GM08714 (cell line): ENCODE data around the gene TMEM191C.
"Not testable (repeated sequence)": the region's sequence is repeated elsewhere in the genome, so short reads cannot be mapped to it uniquely, and the experiment has no call there.

Experiments used
- H3K4me3 ChIP-seq: fragments of 200-500 bp; sonication (Bioruptor generic); 2 replicates; pipeline ENCODE4 v1.5.1; 2014; ENCODE audit warnings: mild to moderate bottlenecking, low read length, inconsistent platforms
- ZNF274 ChIP-seq: IDR thresholded peaks from 2 replicates; pipeline ENCODE4 v1.6.1; 2012; ENCODE audit warnings: mild to moderate bottlenecking, low read depth, low read length

TMEM191C gene

GRCh38 chr22:21451545-21452520 is 15.4 kb upstream of the TMEM191C start:
- TF ChIP-seq ZNF274 = no peak
- no peak overlapping the region for H3K4me3 ChIP-seq

GRCh38 chr22:21452666-21453065 is 14.5 kb upstream of the TMEM191C start:
- H3K4me3 ChIP-seq = not testable (repeated sequence)

- H3K4me3 ChIP-seq = not testable (repeated sequence)
Observed at GRCh38 chr22:21454998-21455333, 12.2 kb upstream of the TMEM191C start.

- no peak for TF ChIP-seq ZNF274
- no peak overlapping the region for H3K4me3 ChIP-seq
Observed at GRCh38 chr22:21455334-21456089, 11.7 kb upstream of the TMEM191C start.

- H3K4me3 ChIP-seq = no peak overlapping the region
- no peak for TF ChIP-seq ZNF274
Observed at GRCh38 chr22:21457023-21457787, 10.0 kb upstream of the TMEM191C start.

- H3K4me3 ChIP-seq = not testable (repeated sequence)
Observed at GRCh38 chr22:21462672-21463071, 4.5 kb upstream of the TMEM191C start.

GRCh38 chr22:21468194-21469096 is 1.3 kb downstream of the TMEM191C start:
- peak overlapping the region; percentile 49; the same call in 1 of the 2 replicates for H3K4me3 ChIP-seq

GRCh38 chr22:21469097-21469994 is 2.2 kb downstream of the TMEM191C start:
- not testable (repeated sequence) for H3K4me3 ChIP-seq

GRCh38 chr22:21472984-21473383 is 5.8 kb downstream of the TMEM191C start:
- not testable (repeated sequence) for H3K4me3 ChIP-seq

- H3K4me3 ChIP-seq = not testable (repeated sequence)
Observed at GRCh38 chr22:21473664-21474063, 6.5 kb downstream of the TMEM191C start.

GRCh38 chr22:21484039-21484438 is 16.9 kb downstream of the TMEM191C start:
- not testable (repeated sequence) for H3K4me3 ChIP-seq

- H3K4me3 ChIP-seq = not testable (repeated sequence)
Observed at GRCh38 chr22:21487723-21488122, 20.5 kb downstream of the TMEM191C start.

GRCh38 chr22:21489149-21489680 is 22.0 kb downstream of the TMEM191C start:
- H3K4me3 ChIP-seq = not testable (repeated sequence)

- H3K4me3 ChIP-seq = not testable (repeated sequence)
Observed at GRCh38 chr22:21490556-21490955, 23.4 kb downstream of the TMEM191C start.

- not testable (repeated sequence) for H3K4me3 ChIP-seq
Observed at GRCh38 chr22:21492271-21492670, 25.1 kb downstream of the TMEM191C start.

- H3K4me3 ChIP-seq = not testable (repeated sequence)
Observed at GRCh38 chr22:21493789-21494782, 26.9 kb downstream of the TMEM191C start.

- not testable (repeated sequence) for H3K4me3 ChIP-seq
Observed at GRCh38 chr22:21497984-21498383, 30.8 kb downstream of the TMEM191C start.
